A549 (cell line): Measurements from ENCODE around the gene PARD6G. TPM values are rescaled to one million over a fixed set of nuclear protein-coding genes. Genes with fewer than 3 reads are reported as not detected.
"Not testable (repeated sequence)": the region's sequence is repeated elsewhere in the genome, so short reads cannot be mapped to it uniquely, and the experiment has no call there.

ENCODE experiments used
- ATAC-seq, 2 experiments: fragments of 200-7000 bp in 1 of 2; fragments of >200 bp in 1 of 2; cut with Nextera tagmentation in 1 of 2; cut with Tn5 transposase in 1 of 2; 3 replicates each; pipeline versions ENCODE4 v1.8.0 to v1.9.1; 2018 to 2020; ENCODE audit warnings: mild to moderate bottlenecking in 1 of 2, moderate library complexity in 1 of 2
- CTCF ChIA-PET: fragments of 300-600 bp; sonication (Branson Sonifier 250); formaldehyde crosslinking; extraction: SDS; loops from one replicate; lab custom pipeline; 2021; ENCODE audit warnings: antibody characterized with exemption, inconsistent platforms; lab: Yijun Ruan, JAX
- POLR2A ChIA-PET: fragments of 350-600 bp; formaldehyde crosslinking; extraction: SDS; loops from one replicate; lab custom pipeline; 2021; ENCODE audit warnings: antibody characterized with exemption, inconsistent platforms; lab: Yijun Ruan, JAX
- DNase-seq, 2 experiments: peaks; one replicate each; pipeline versions ENCODE4 v3.0.0 to v3.0.0-alpha.2; 2011 to 2016; ENCODE audit warnings: low read depth in 1 of 2, low spot score in 1 of 2
- FAIRE-seq: peaks from 2 replicates; lab custom pipeline; 2011; peaks lifted over from hg19 to GRCh38; lab: Jason Lieb, UNC
- H3K27ac ChIP-seq, 2 experiments: fragments of >200 bp; sonication (Bioruptor Twin); formaldehyde crosslinking; 3 replicates each; pipeline ENCODE4 v1.5.1; 2016 to 2017
- H3K4me1 ChIP-seq: fragments of >200 bp; sonication (Bioruptor Twin); formaldehyde crosslinking; 3 replicates; pipeline ENCODE4 v1.6.1; 2016
- H3K4me2 ChIP-seq: fragments of >200 bp; sonication (Bioruptor Twin); formaldehyde crosslinking; 3 replicates; pipeline ENCODE4 v1.6.1; 2016
- H3K4me3 ChIP-seq: fragments of >200 bp; sonication (Bioruptor Twin); formaldehyde crosslinking; 3 replicates; pipeline ENCODE4 v1.5.1; 2016
- H3K9me3 ChIP-seq: fragments of >200 bp; sonication (Bioruptor Twin); formaldehyde crosslinking; 3 replicates; pipeline ENCODE4 v1.6.1; 2016
- BCL3 ChIP-seq: fragments of >200 bp; sonication (Bioruptor Twin); formaldehyde crosslinking; IDR thresholded peaks from 3 replicates; pipeline ENCODE4 v1.6.1; 2016
- BHLHE40 ChIP-seq: IDR thresholded peaks from 2 replicates; pipeline ENCODE4 v1.6.1; 2012; ENCODE audit warnings: low read depth, low read length, inconsistent platforms
- CBX8 ChIP-seq: fragments of 200-600 bp; sonication (generic); IDR thresholded peaks from 2 replicates; pipeline ENCODE4 v1.6.1; 2016
- CEBPB ChIP-seq, 2 experiments: fragments of >200 bp in 1 of 2; sonication (Bioruptor Twin) in 1 of 2; formaldehyde crosslinking in 1 of 2; IDR thresholded peaks; 2 replicates each; pipeline ENCODE4 v1.6.1; 2012 to 2016
- CHD4 ChIP-seq: fragments of 200-600 bp; sonication (generic); IDR thresholded peaks from 2 replicates; pipeline ENCODE4 v1.6.1; 2016; ENCODE audit warnings: antibody characterized with exemption, mild to moderate bottlenecking, borderline replicate concordance
- EP300 ChIP-seq, 2 experiments: fragments of >200 bp; sonication (Bioruptor Twin); formaldehyde crosslinking; IDR thresholded peaks; 2 replicates in 1 of 2; 3 replicates in 1 of 2; pipeline ENCODE4 v1.6.1; 2016 to 2017
- FOXS1 ChIP-seq: fragments of 250-450 bp; sonication (Bioruptor Pico); IDR thresholded peaks from 2 replicates; pipeline ENCODE4 v1.5.0; 2020; ENCODE audit warnings: mild to moderate bottlenecking, moderate library complexity
- GATA3 ChIP-seq: IDR thresholded peaks from 2 replicates; pipeline ENCODE4 v1.6.1; 2012; ENCODE audit warnings: borderline replicate concordance
- HOXB13 ChIP-seq: fragments of 250-450 bp; sonication (Bioruptor Pico); IDR thresholded peaks from 2 replicates; pipeline ENCODE4 v1.5.0; 2020; ENCODE audit warnings: low read depth, mild to moderate bottlenecking, moderate library complexity
- JUN ChIP-seq, 2 experiments: fragments of >200 bp; sonication (Bioruptor Twin); formaldehyde crosslinking; IDR thresholded peaks; 2 replicates in 1 of 2; 3 replicates in 1 of 2; pipeline ENCODE4 v1.6.1; 2016 to 2017
- MAFK ChIP-seq: fragments of 450-650 bp; IDR thresholded peaks from 2 replicates; pipeline ENCODE4 v1.6.1; 2014; ENCODE audit not compliant: partially characterized antibody
- MAX ChIP-seq: IDR thresholded peaks from 2 replicates; pipeline ENCODE4 v1.6.1; 2012
- MYC ChIP-seq: IDR thresholded peaks from 2 replicates; pipeline ENCODE4 v1.6.1; 2012; ENCODE audit warnings: mild to moderate bottlenecking, inconsistent platforms, low read length, improper control_type of control experiment, borderline replicate concordance
- NFE2L2 ChIP-seq: fragments of 150-350 bp; conservative IDR thresholded peaks from 2 replicates; pipeline ENCODE4 v1.6.1; 2014; ENCODE audit warnings: low read length
- NPAS2 ChIP-seq: fragments of 250-450 bp; sonication (Bioruptor Pico); IDR thresholded peaks from 2 replicates; pipeline ENCODE4 v1.8.0; 2022; ENCODE audit warnings: mild to moderate bottlenecking, moderate library complexity, borderline replicate concordance
- POLR2A ChIP-seq: IDR thresholded peaks from 2 replicates; pipeline ENCODE4 v1.6.1; 2012; ENCODE audit warnings: mild to moderate bottlenecking, low read length
- RAD21 ChIP-seq, 2 experiments: fragments of >200 bp in 1 of 2; sonication (Bioruptor Twin) in 1 of 2; formaldehyde crosslinking in 1 of 2; IDR thresholded peaks in 1 of 2; conservative IDR thresholded peaks in 1 of 2; 2 replicates in 1 of 2; 3 replicates in 1 of 2; pipeline ENCODE4 v1.6.1; 2012 to 2018; ENCODE audit warnings: inconsistent platforms in 1 of 2
- RARB ChIP-seq: fragments of 250-450 bp; sonication (Bioruptor Pico); IDR thresholded peaks from 2 replicates; pipeline ENCODE4 v1.8.0; 2021; ENCODE audit warnings: mild to moderate bottlenecking, moderate library complexity
- RCOR1 ChIP-seq: fragments of 150-350 bp; IDR thresholded peaks from 2 replicates; pipeline ENCODE4 v1.6.1; 2014; ENCODE audit warnings: antibody characterized with exemption, low read length, low read depth
- RNF2 ChIP-seq: fragments of 200-600 bp; sonication (generic); IDR thresholded peaks from 2 replicates; pipeline ENCODE4 v1.6.1; 2016; ENCODE audit warnings: low read depth, mild to moderate bottlenecking, antibody characterized with exemption, moderate library complexity, borderline replicate concordance
- SREBF2 ChIP-seq: fragments of 450-650 bp; IDR thresholded peaks from 2 replicates; pipeline ENCODE4 v1.6.1; 2014; ENCODE audit warnings: mild to moderate bottlenecking, moderate library complexity
- USF2 ChIP-seq: fragments of 450-650 bp; IDR thresholded peaks from 2 replicates; pipeline ENCODE4 v1.6.1; 2014; ENCODE audit warnings: antibody characterized with exemption
- ZC3H11A ChIP-seq: fragments of 450-650 bp; IDR thresholded peaks from 2 replicates; pipeline ENCODE4 v1.6.1; 2014; ENCODE audit warnings: antibody characterized with exemption, mild to moderate bottlenecking
- WGBS: methylation state at CpG from one replicate; pipeline ENCODE4 v1.1.6; 2017; ENCODE audit errors: missing lambda C conversion rate; 5-methylcytosine and 5-hydroxymethylcytosine counted together
- polyA plus RNA-seq, 4 experiments: library from polyadenylated mRNA; depleted of rRNA in 3 of 4; stranded (reverse); fragments of >200 nt; fragmentation: RNase III in 1 of 4; extraction: RNeasy Plus Mini Kit Qiagen cat#74134 plus additional on column Dnase treatment in 1 of 4; gene quantifications; 2 replicates in 3 of 4; 3 replicates in 1 of 4; pipeline ENCODE4 v1.2.3, GENCODE V29; 2011 to 2017

Gene PARD6G
- polyA plus RNA-seq, 2 of the 4 experiments (the other 2 are of a cell fraction) = 1.6 to 2.3 TPM

- TF ChIP-seq FOXS1 (CRISPR knock-in tag) (no peak), CEBPB (IDR thresholded peaks at IDR 0.05) (no peak), POLR2A (no peak)
- H3K4me3 ChIP-seq = no peak overlapping the region
- no peak overlapping the region for H3K27ac ChIP-seq
- no peaks in the 10 kb centered on the region for H3K9me3 ChIP-seq
- 39% methylated on average over 4 of the region's 4 CpGs for WGBS
- H3K4me2 ChIP-seq = no peak overlapping the region
- ChIA-PET CTCF (no interaction called here), POLR2A (no interaction called here)
- FAIRE-seq = no peak
- no peaks in the 10 kb centered on the region for H3K4me1 ChIP-seq
- ATAC-seq = no peak
- no peak for DNase-seq
Measured at GRCh38 chr18:80223581-80224148, 23.6 kb downstream of the PARD6G start.

- H3K4me3 ChIP-seq, CTCF ChIA-PET, H3K4me1 ChIP-seq, H3K4me2 ChIP-seq, FAIRE-seq, H3K27ac ChIP-seq, ATAC-seq, DNase-seq, H3K9me3 ChIP-seq, POLR2A ChIA-PET: not testable (repeated sequence)
- WGBS = 83% methylated on average over 4 of the region's 4 CpGs
Measured at GRCh38 chr18:80219488-80219887, 27.8 kb downstream of the PARD6G start.

GRCh38 chr18:80218341-80219227, 28.7 kb downstream of the PARD6G start:
- no peak overlapping the region for H3K27ac ChIP-seq
- FAIRE-seq = no peak
- H3K9me3 ChIP-seq = no peaks in the 10 kb centered on the region
- no peak overlapping the region for H3K4me3 ChIP-seq
- ATAC-seq = no peak
- H3K4me2 ChIP-seq = no peak overlapping the region
- no peaks in the 10 kb centered on the region for H3K4me1 ChIP-seq
- ChIA-PET CTCF (no interaction called here), POLR2A (no interaction called here)
- WGBS = 74% methylated on average over 5 of the region's 10 CpGs
- TF ChIP-seq USF2 (no peak), MAFK (no peak), SREBF2 (no peak), RARB (CRISPR knock-in tag) (no peak), JUN (IDR thresholded peaks at IDR 0.05) (no peak), MYC (no peak), EP300 (IDR thresholded peaks at IDR 0.05) (no peak), BCL3 (no peak), ZC3H11A (no peak), BHLHE40 (no peak), FOXS1 (CRISPR knock-in tag) (no peak), POLR2A (no peak), MAX (no peak)
- DNase-seq = no peak

GRCh38 chr18:80213182-80213581, 34.1 kb downstream of the PARD6G start:
- DNase-seq (no peak), ATAC-seq (no peak), FAIRE-seq (no peak)
- POLR2A ChIA-PET = no interaction called here
- no peaks in the 10 kb centered on the region for H3K4me1 ChIP-seq
- CTCF ChIA-PET = interaction anchor here (1.7 kb wide), 1 partner anchor 55 kb away, joined by 4 read pairs; no protein-coding TSS in a partner anchor
- 37% methylated on average over 2 of the region's 2 CpGs for WGBS
- H3K9me3 ChIP-seq = no peaks in the 10 kb centered on the region
- H3K27ac ChIP-seq = no peak overlapping the region
- H3K4me2 ChIP-seq = no peak overlapping the region
- H3K4me3 ChIP-seq = no peak overlapping the region
- no peak for TF ChIP-seq RCOR1
- TF ChIP-seq CEBPB (IDR thresholded peaks at IDR 0.05) = no peak
- TF ChIP-seq RNF2 = no peak
- TF ChIP-seq CHD4 = no peak
- no peak for TF ChIP-seq CBX8
- TF ChIP-seq MYC = no peak
- no peak for TF ChIP-seq NPAS2
- no peak for TF ChIP-seq NFE2L2
- no peak for TF ChIP-seq GATA3
- no peak for TF ChIP-seq JUN (IDR thresholded peaks at IDR 0.05)
- no peak for TF ChIP-seq RAD21 (conservative IDR thresholded peaks at IDR 0.05 in 1 of 2, IDR thresholded peaks at IDR 0.05 in 1 of 2)
- TF ChIP-seq RARB (CRISPR knock-in tag) = no peak
- no peak for TF ChIP-seq BCL3
- no peak for TF ChIP-seq HOXB13 (CRISPR knock-in tag)
